Smooth muscle cell (in vitro differentiated cells): ENCODE measurements around the gene TBC1D14. TPM values are rescaled to one million over a fixed set of nuclear protein-coding genes. Genes with fewer than 3 reads are reported as not detected.

Experiments used
- DNase-seq: peaks from one replicate; lab custom pipeline; 2025; ENCODE audit not compliant: unreplicated experiment; lab: John Stamatoyannopoulos, UW
- H2AFZ ChIP-seq: fragments of 200-600 bp; sonication (generic); 2 replicates; pipeline ENCODE4 v1.6.0; 2016; ENCODE audit warnings: antibody characterized with exemption, low read depth, mild to moderate bottlenecking
- H3F3A ChIP-seq: fragments of 200-600 bp; sonication (generic); 2 replicates; pipeline ENCODE4 v1.6.0; 2017; ENCODE audit warnings: antibody characterized with exemption, low read depth
- H3K27ac ChIP-seq: fragments of 200-600 bp; sonication (generic); 2 replicates; pipeline ENCODE4 v1.5.1; 2016; ENCODE audit warnings: low read depth, mild to moderate bottlenecking
- H3K27me3 ChIP-seq: fragments of 200-600 bp; sonication (generic); 2 replicates; pipeline ENCODE4 v1.6.1; 2016; ENCODE audit warnings: low read depth, mild to moderate bottlenecking
- H3K36me3 ChIP-seq: fragments of 200-600 bp; sonication (generic); 2 replicates; pipeline ENCODE4 v1.5.1; 2016; ENCODE audit warnings: low read depth
- H3K4me1 ChIP-seq: fragments of 200-600 bp; sonication (generic); 2 replicates; pipeline ENCODE4 v1.5.1; 2016; ENCODE audit warnings: low read depth
- H3K4me2 ChIP-seq: fragments of 200-600 bp; sonication (generic); 2 replicates; pipeline ENCODE4 v1.6.0; 2016; ENCODE audit warnings: mild to moderate bottlenecking
- H3K4me3 ChIP-seq: fragments of 200-600 bp; sonication (generic); 2 replicates; pipeline ENCODE4 v1.5.1; 2016; ENCODE audit warnings: mild to moderate bottlenecking
- H3K79me2 ChIP-seq: fragments of 200-600 bp; sonication (generic); 2 replicates; pipeline ENCODE4 v1.6.0; 2016; ENCODE audit warnings: low read depth, mild to moderate bottlenecking
- H3K9ac ChIP-seq: fragments of 200-600 bp; sonication (generic); 2 replicates; pipeline ENCODE4 v1.6.0; 2016; ENCODE audit warnings: low read depth
- H3K9me3 ChIP-seq: fragments of 200-600 bp; sonication (generic); replicated peaks from 2 replicates; pipeline ENCODE4 v1.5.1; 2016; ENCODE audit warnings: low read depth
- H4K20me1 ChIP-seq: fragments of 200-600 bp; sonication (generic); 2 replicates; pipeline ENCODE4 v1.6.0; 2016; ENCODE audit warnings: low read depth
- CTCF ChIP-seq: fragments of 200-600 bp; sonication (generic); IDR thresholded peaks from 2 replicates; pipeline ENCODE4 v1.5.1; 2017; ENCODE audit warnings: borderline replicate concordance, mild to moderate bottlenecking, antibody characterized with exemption; ENCODE audit not compliant: insufficient read depth, poor library complexity, severe bottlenecking
- WGBS: methylation state at CpG from one replicate; pipeline ENCODE4 v1.1.7; 2016; ENCODE audit warnings: low lambda C conversion rate; 5-methylcytosine and 5-hydroxymethylcytosine counted together
- polyA plus RNA-seq: library from polyadenylated mRNA; unstranded; fragments of >200 nt; fragmentation: Nextera tagmentation; extraction: Ambion mirVana; gene quantifications from 2 replicates; pipeline ENCODE4 v1.2.1, GENCODE V29; 2016
- total RNA-seq: library from RNA; depleted of rRNA; stranded (reverse); fragments of >200 nt; gene quantifications from 2 replicates; pipeline ENCODE4 v1.2.3, GENCODE V29; 2014

The TBC1D14 gene
- total and polyA plus RNA-seq, 2 experiments from 2014 or later: 13.0 to 24.4 TPM

GRCh38 chr4:6960154-6960553, 50.5 kb downstream of the TBC1D14 start:
- no peaks in the 10 kb centered on the region for H3K9me3 ChIP-seq
- no peak for TF ChIP-seq CTCF
- H3K36me3 ChIP-seq: no peaks in the 10 kb centered on the region
- no peak for DNase-seq
- no peak overlapping the region for H3K27ac ChIP-seq
- no peak overlapping the region for H2AFZ ChIP-seq
- peaks cover 19% of the 10 kb centered on the region for H3K4me1 ChIP-seq
- H3K9ac ChIP-seq: no peak overlapping the region
- 94% methylated on average over 4 of the region's 4 CpGs for WGBS
- peaks cover 4% of the 10 kb centered on the region for H3K79me2 ChIP-seq
- no peak overlapping the region for H3K4me3 ChIP-seq
- H3K4me2 ChIP-seq: no peak overlapping the region
- no peaks in the 10 kb centered on the region for H3K27me3 ChIP-seq
- H3F3A ChIP-seq: no peaks in the 10 kb centered on the region
- peaks cover 10% of the 10 kb centered on the region for H4K20me1 ChIP-seq

- 91% methylated on average over 20 of the region's 20 CpGs for WGBS
- peaks cover 13% of the 10 kb centered on the region for H4K20me1 ChIP-seq
- H2AFZ ChIP-seq: no peak overlapping the region
- peaks cover 12% of the 10 kb centered on the region for H3K4me1 ChIP-seq
- H3K9ac ChIP-seq: no peak overlapping the region
- no peak overlapping the region for H3K27ac ChIP-seq
- no peak overlapping the region for H3K4me2 ChIP-seq
- H3K36me3 ChIP-seq: no peaks in the 10 kb centered on the region
- H3K9me3 ChIP-seq: no peaks in the 10 kb centered on the region
- no peak overlapping the region for H3K4me3 ChIP-seq
- peaks cover 4% of the 10 kb centered on the region for H3K79me2 ChIP-seq
- H3F3A ChIP-seq: no peaks in the 10 kb centered on the region
- no peaks in the 10 kb centered on the region for H3K27me3 ChIP-seq
- TF ChIP-seq CTCF: no peak
- DNase-seq: no peak
Observed at GRCh38 chr4:6960628-6961412, 51.2 kb downstream of the TBC1D14 start.

GRCh38 chr4:6961496-6962210, 52.0 kb downstream of the TBC1D14 start:
- Histone ChIP-seq H3K4me2 (no peak overlapping the region), H3K79me2 (peaks cover 4% of the 10 kb centered on the region), H3K36me3 (no peaks in the 10 kb centered on the region), H3K4me3 (no peak overlapping the region), H2AFZ (no peak overlapping the region), H3K9ac (no peak overlapping the region), H3K4me1 (peaks cover 11% of the 10 kb centered on the region), H3K27me3 (no peaks in the 10 kb centered on the region), H4K20me1 (peaks cover 13% of the 10 kb centered on the region), H3K27ac (no peak overlapping the region), H3F3A (no peaks in the 10 kb centered on the region), H3K9me3 (no peaks in the 10 kb centered on the region)
- no peak for DNase-seq
- no peak for TF ChIP-seq CTCF
- WGBS: 95% methylated on average over 20 of the region's 20 CpGs
